Thoracic aorta (tissue), 2 donors: ENCODE data around the gene PNPLA7. TPM values are rescaled to one million over a fixed set of nuclear protein-coding genes. Genes with fewer than 3 reads are reported as not detected.

ENCODE experiments used
- ATAC-seq: fragments of 150-250 bp; one replicate; pipeline ENCODE4 v1.8.0; 2017; ENCODE audit warnings: low read depth; ENCODE audit not compliant: insufficient number of reproducible peaks, low FRiP score
- DNase-seq: peaks from one replicate; pipeline ENCODE4 v3.0.0-alpha.2; 2020; ENCODE audit warnings: low spot score
- H3K27ac ChIP-seq, 2 donors: fragments of 200-600 bp; sonication (generic); 1 replicate in 1 of 2; 2 replicates in 1 of 2; pipeline ENCODE4 v1.5.1; 2016; ENCODE audit warnings: mild to moderate bottlenecking in 2 of 2, moderate library complexity in 2 of 2
- H3K27me3 ChIP-seq: fragments of 200-600 bp; sonication (generic); replicated peaks from 2 replicates; pipeline ENCODE4 v1.6.0; 2016; ENCODE audit warnings: mild to moderate bottlenecking; ENCODE audit not compliant: insufficient read depth
- H3K36me3 ChIP-seq: fragments of 200-600 bp; sonication (generic); one replicate; pipeline ENCODE4 v1.5.1; 2016
- H3K4me1 ChIP-seq, 2 donors: fragments of 200-600 bp; sonication (generic); 1 replicate in 1 of 2; 2 replicates in 1 of 2; pipeline versions ENCODE4 v1.5.1 to v1.6.0; 2016; ENCODE audit warnings: low read depth in 2 of 2, mild to moderate bottlenecking in 1 of 2; ENCODE audit not compliant: control insufficient read depth in 1 of 2
- H3K4me3 ChIP-seq: fragments of 200-600 bp; sonication (generic); 2 replicates; pipeline ENCODE4 v1.5.1; 2016; ENCODE audit warnings: mild to moderate bottlenecking
- H3K9me3 ChIP-seq: fragments of 200-600 bp; sonication (generic); 2 replicates; pipeline ENCODE4 v1.5.1; 2016
- CTCF ChIP-seq: fragments of 200-600 bp; sonication (generic); IDR thresholded peaks from one replicate; pipeline ENCODE4 v1.5.1; 2019; ENCODE audit warnings: antibody characterized with exemption
- total RNA-seq, 2 donors: library from RNA; depleted of rRNA; stranded (reverse); fragments of >200 nt; gene quantifications; one replicate each; pipeline versions ENCODE4 v1.1.0 to v1.2.3, GENCODE V29; 2016

PNPLA7 gene
- total RNA-seq, 2 donors from 2014 or later, result 12.7 to 21.4 TPM

- H3K4me3 ChIP-seq, result no peak overlapping the region
- TF ChIP-seq CTCF, result no peak
Observed at GRCh38 chr9:137493364-137494103, 56.7 kb downstream of the PNPLA7 start.

GRCh38 chr9:137492464-137493363 is 57.5 kb downstream of the PNPLA7 start:
- Histone ChIP-seq H3K27ac (no peak overlapping the region), H3K27me3 (no peaks in the 10 kb centered on the region), H3K9me3 (no peaks in the 10 kb centered on the region), H3K36me3 (no peaks in the 10 kb centered on the region), H3K4me1 (no peaks in the 10 kb centered on the region), H3K4me3 (no peak overlapping the region)
- DNase-seq (no peak), ATAC-seq (no peak)
- TF ChIP-seq CTCF, result no peak

More at GRCh38 chr9:137493364-137494103, 56.7 kb downstream of the PNPLA7 start:
- no peak for ATAC-seq
- Histone ChIP-seq H3K4me1 (no peaks in the 10 kb centered on the region), H3K27ac (no peak overlapping the region), H3K36me3 (no peaks in the 10 kb centered on the region), H3K27me3 (no peaks in the 10 kb centered on the region), H3K9me3 (no peaks in the 10 kb centered on the region)
- DNase-seq, result no peak

- no peaks in the 10 kb centered on the region for H3K27me3 ChIP-seq
- no peaks in the 10 kb centered on the region for H3K36me3 ChIP-seq
- TF ChIP-seq CTCF, result no peak
- no peak overlapping the region for H3K27ac ChIP-seq
- H3K4me3 ChIP-seq, result no peak overlapping the region
- DNase-seq (no peak), ATAC-seq (no peak)
- no peaks in the 10 kb centered on the region for H3K9me3 ChIP-seq
- H3K4me1 ChIP-seq, result no peaks in the 10 kb centered on the region
Observed at GRCh38 chr9:137491735-137492432, 58.3 kb downstream of the PNPLA7 start.

- Histone ChIP-seq H3K27me3 (no peaks in the 10 kb centered on the region), H3K27ac (no peak overlapping the region), H3K4me1 (no peaks in the 10 kb centered on the region), H3K4me3 (no peak overlapping the region), H3K36me3 (no peaks in the 10 kb centered on the region), H3K9me3 (no peaks in the 10 kb centered on the region)
- DNase-seq (no peak), ATAC-seq (no peak)
- no peak for TF ChIP-seq CTCF
Observed at GRCh38 chr9:137490532-137491186, 59.5 kb downstream of the PNPLA7 start.
